GM21576 (cell line): ENCODE measurements around the gene CLTRN.
"Not testable (repeated sequence)": the region's sequence is repeated elsewhere in the genome, so short reads cannot be mapped to it uniquely, and the experiment has no call there.

ENCODE experiments used
- ATAC-seq: cut with Tn5 transposase; IDR thresholded peaks from one replicate; pipeline ENCODE4 v1.9.1; 2021; ENCODE audit warnings: mild to moderate bottlenecking, moderate library complexity; ENCODE audit not compliant: unreplicated experiment

Gene CLTRN

GRCh38 chrX:15653961-15654360 lies 10.6 kb downstream of the CLTRN start:
- no peak for ATAC-seq

DNA sequence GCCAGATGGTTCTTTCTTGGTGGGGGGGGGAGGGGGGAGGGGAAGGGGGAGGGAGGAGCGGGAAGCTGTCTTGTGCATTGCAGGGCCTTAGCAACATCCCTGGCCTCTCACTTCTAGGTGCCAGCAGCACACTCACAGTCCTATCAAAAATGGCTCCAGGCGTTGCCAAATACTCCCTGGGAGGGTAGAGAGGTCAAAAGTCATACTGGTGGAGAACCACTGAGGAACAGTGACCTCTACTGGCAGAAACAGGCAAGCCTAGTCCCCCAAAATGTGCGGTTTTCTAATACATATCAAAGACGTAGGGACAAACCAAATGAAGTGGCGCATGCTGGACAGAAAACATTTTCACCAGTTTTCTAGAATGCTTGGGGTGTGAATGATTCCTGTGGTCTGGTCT lies 17.1 kb downstream of the CLTRN start:
- ATAC-seq = not testable (repeated sequence)

GRCh38 chrX:15646543-15646942 lies 18.1 kb downstream of the CLTRN start:
- no peak for ATAC-seq

DNA sequence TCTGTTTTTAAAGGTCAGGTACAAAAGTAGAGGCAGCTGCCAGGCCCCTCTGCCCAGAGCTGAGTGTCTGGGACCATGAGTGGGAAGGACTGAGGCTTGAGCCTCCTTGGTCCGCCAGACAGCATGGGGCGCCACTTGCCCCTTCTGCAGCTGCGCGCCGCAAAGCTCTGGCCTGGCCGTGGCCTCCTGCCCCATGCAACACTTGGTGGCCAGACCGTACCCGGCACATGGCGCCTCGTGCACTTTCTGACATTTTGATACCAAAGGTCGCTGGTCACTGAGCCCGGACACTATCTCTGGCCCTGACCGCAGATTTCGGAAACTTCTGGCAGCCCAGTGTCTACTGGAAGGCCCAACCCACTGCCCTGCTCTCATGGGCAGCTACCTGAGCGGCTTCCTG lies 18.6 kb downstream of the CLTRN start:
- ATAC-seq = no peak

DNA sequence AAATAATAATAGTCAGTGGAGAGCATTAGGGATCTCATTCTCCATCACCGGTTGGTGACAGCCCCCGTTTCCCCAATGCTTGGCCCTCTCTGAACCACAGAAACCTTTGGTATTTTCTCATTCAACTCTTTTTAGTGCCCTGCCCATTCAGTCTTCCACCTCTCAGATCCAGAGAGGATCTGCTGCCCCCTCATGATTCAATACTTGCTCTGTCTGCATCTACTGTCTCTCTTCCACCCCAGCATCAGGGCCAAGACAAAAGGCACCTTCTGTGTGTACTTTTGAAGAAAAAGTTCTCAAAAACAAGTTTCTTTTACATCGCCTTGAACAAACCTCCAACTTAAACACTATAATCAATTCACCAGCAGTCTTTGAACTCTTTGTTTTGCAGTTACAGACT lies 19.3 kb downstream of the CLTRN start:
- no peak for ATAC-seq

GRCh38 chrX:15644560-15644872 lies 20.1 kb downstream of the CLTRN start:
- ATAC-seq = no peak

- no peak for ATAC-seq
Observed at GRCh38 chrX:15643786-15644559, 20.6 kb downstream of the CLTRN start.

GRCh38 chrX:15631637-15632036 lies 33.0 kb downstream of the CLTRN start:
- ATAC-seq = no peak

GRCh38 chrX:15623054-15623453 lies 41.6 kb downstream of the CLTRN start:
- no peak for ATAC-seq

DNA sequence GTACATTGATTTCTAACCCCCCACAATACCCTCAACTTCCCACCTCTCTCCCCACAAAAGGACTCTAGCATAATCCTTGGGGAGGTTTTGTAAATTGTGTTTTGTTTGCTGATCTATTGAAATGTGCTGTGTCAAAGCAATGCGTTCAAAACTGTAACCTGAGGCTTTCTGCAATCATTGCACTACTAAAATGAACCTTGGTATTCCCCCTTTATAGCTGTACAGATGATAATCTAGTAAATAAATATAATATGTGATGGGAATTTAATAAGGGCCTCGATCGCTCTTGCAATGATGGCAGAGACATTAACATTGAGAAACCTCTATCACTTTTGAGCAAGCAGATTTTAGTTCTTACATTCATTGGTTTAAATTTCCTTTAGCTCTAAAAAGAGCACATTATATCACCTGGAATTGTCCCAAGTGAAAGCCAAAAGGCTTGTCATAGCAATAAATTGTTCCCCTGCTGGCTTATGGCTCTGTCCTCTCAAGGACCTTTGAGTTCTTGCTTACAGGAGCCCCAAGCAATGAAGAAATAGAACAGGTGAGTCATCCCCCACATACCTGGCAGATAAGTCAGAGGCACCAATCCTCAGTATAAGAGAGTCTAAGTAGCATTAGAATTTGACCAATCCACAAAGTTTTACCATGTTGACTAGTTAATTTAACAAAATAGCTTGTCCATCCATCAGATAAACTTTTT lies 45.4 kb downstream of the CLTRN start:
- no peak for ATAC-seq

DNA sequence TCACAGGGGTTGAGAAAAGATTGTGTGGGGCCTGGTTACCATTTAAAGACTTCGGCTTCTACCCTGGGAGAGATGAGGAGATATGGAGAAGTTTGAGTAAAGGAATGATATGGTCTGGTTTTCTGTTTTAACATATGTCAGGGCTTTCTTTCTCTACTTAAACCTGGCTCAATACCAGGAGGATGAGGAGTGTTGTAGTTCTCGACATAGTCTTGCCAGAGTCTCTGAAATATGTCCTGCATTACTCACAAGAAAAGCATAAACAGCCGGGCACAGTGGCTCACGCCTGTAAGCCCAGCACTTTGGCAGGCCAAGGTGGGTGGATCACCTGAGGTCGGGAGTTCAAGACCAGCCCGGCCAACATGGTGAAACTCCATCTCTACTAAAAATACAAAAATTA lies 47.5 kb downstream of the CLTRN start:
- no peak for ATAC-seq

GRCh38 chrX:15616531-15616930 lies 48.1 kb downstream of the CLTRN start:
- no peak for ATAC-seq

DNA sequence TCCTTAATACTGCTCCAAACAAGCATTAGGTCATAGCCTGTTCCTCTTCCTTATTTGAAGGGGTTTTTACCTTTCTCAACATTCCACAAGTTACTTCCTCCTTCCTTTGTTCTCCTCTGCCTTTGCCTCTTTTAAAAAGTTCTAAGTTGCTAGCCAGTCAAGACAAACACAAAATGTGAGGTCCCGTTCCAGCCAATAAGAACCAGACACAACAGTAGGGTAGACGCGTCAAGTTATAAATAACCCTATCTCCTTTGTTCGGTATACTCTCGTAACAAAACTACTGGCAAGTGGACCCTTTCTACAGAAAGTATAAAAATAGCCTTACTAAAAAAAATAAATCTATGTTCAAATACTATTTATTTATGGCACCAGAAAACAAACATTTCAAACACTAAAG lies 57.5 kb downstream of the CLTRN start:
- ATAC-seq = no peak

DNA sequence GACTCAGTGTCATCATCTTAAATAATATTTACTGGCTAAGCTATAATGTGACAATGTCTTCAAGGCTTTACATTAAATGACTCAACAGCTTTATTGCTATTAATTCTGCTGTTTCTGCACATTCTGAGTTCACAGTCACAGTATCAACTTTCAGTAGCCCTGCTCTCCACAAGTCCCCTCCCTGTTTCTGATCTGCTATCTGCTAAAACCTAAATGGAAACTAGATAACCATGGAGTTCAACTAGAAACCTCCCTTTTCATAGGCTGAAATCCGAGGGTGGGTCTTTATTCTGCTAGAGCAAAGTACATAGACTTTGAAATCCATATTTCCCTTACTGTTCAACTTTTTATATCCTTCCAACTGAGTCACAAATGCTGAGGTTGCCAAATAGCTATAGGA lies 58.5 kb downstream of the CLTRN start:
- no peak for ATAC-seq

- no peak for ATAC-seq
Observed at GRCh38 chrX:15605226-15605625, 59.4 kb downstream of the CLTRN start.

DNA sequence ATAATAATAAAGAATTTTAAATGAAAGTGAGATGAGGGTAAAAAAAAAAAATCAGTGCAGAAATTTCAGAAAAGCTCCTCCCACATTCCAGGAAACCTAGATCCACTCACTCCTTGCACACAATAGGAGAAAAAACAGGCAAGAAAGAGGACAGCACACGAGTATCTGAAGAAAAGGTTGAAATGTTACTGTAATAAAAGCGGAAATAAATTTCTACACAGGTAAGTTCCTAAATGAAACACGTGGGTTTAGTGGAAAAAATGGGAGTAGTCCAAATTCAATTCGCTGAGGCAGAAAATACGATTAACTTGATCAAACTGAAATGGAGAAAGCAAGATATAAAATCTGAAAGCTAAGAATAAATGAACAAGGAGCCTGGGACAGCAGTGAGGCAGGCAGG lies 61.8 kb downstream of the CLTRN start:
- ATAC-seq = no peak

DNA sequence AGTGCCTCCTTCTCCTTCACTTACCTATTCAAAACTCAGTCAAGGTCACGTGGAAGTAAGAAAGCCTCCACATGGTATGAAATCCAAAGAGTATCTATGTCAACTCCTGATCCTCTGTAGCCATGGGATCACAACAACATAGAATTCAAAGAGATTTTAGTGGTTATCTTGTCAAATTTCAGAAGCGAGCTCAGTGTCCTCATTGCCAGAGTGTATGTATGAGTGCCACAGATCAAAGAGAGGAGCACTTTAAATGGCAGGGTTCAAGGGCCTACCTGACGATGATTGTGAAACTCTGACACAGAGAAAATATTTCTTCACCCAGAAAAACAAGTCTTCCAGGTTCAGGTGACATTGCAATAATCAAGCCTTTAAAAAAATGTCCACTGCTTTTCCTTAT lies 62.7 kb downstream of the CLTRN start:
- ATAC-seq = no peak

DNA sequence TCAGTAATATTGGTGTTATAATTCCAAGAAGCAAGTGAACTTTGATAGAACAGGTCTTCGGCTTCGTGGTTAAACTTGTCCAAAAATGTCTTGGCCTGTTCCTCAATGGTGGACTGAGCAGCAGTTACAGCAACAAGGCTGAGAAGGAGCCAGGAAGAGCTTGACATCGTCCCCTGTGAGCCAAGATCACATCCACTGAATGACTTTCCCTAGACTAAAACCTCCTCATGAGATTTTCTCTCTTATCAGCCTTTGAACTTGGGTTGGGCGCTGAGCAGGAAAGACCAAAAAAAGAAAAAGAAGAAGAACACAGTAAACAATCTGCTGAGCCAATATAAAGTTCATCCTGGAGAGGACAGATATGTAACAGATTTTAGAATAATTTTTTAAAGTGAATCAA lies 63.9 kb downstream of the CLTRN start, which contains the start of gene ACE2:
Gene ACE2 (minus strand): TSS at position 216 of the 400 bp plus-strand sequence. CDS start 49 bp downstream, at position 167.
- no peak for ATAC-seq

DNA sequence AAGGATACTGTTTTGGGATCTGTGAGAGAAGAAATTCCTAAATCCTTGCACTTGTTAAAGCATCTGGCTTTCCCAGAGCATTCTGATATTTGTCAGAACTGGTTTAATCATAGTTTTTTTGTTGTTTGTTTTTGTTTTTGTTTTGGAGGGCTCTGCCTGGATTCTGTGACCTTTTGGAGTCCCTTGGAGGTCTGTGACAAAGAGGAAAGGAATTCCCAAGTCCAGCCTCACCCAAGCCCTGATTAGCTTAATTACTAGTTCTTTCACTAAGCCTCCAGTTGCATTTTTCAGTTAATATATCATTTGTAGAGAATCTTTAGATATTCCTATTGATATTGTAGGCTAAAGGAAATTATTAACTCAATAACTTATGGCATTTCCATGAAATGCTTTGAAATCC lies 64.6 kb downstream of the CLTRN start:
- no peak for ATAC-seq

GRCh38 chrX:15599461-15599860 lies 65.1 kb downstream of the CLTRN start:
- ATAC-seq = no peak

GRCh38 chrX:15598026-15598425 lies 66.6 kb downstream of the CLTRN start:
- no peak for ATAC-seq

GRCh38 chrX:15594371-15594770 lies 70.2 kb downstream of the CLTRN start:
- no peak for ATAC-seq
